ENCODE measurements around the gene SH3TC1. TPM values are rescaled to one million over a fixed set of nuclear protein-coding genes. Genes with fewer than 3 reads are reported as not detected.

Gene SH3TC1
- total and polyA plus RNA-seq, 10 of the 15 experiments (the other 5 are each of a cell fraction or from before 2014, with no cell fraction given) = 0.19 to 47.0 (median 18.4) TPM

- WGBS (ENCODE audit: insufficient coverage, insufficient replicate concordance, low lambda C conversion rate, missing lambda C conversion rate) = 86% methylated on average over 9 of the region's 9 CpGs
- ChIA-PET CTCF (interaction anchor here (2.9 to 4.6 kb wide), 2 partner anchors 18 to 63 kb away, joined by 12 to 16 read pairs; no protein-coding TSS in a partner anchor), SMC1A (ENCODE audit: uncharacterized antibody, unreplicated experiment) (no interaction called here), RAD21 (ENCODE audit: unreplicated experiment) (interaction anchor here (1.4 kb wide), 1 partner anchor 41 kb away, joined by 3 read pairs; the partner anchor contains the start of gene SH3TC1), POLR2A (no interaction called here)
- intact Hi-C loops (cut with micrococcal nuclease; ENCODE audit: unreplicated experiment) = loop anchor here (2.0 to 10.0 kb wide), 2 partner anchors 63 to 355 kb away; partner anchors contain the start of gene CPZ
- in situ Hi-C loops (cut with MboI) = loop anchor here (5.0 kb wide), 1 partner anchor 163 kb away; no protein-coding TSS in a partner anchor
- Histone ChIP-seq H3K4me2 (ENCODE audit: control insufficient read depth, insufficient read depth) (no peak overlapping the region), H3K9ac (ENCODE audit: control insufficient read depth, insufficient read depth, low read length) (no peak overlapping the region), H2AFZ (ENCODE audit: control insufficient read depth, low read depth, low read length) (no peak overlapping the region), H3K79me2 (ENCODE audit: control insufficient read depth, insufficient read depth, low read length) (no peaks in the 10 kb centered on the region), H3K4me1 (ENCODE audit: control insufficient read depth, insufficient read depth, low read length) (peaks cover 3% of the 10 kb centered on the region), H3K27me3 (replicated peaks in 1 of 2; ENCODE audit: control insufficient read depth in 2 of 2, insufficient read depth in 2 of 2, low read length in 1 of 2) (no peaks in the 10 kb centered on the region), H3K4me3 (no peak overlapping the region), H3K36me3 (ENCODE audit: control insufficient read depth in 2 of 2, insufficient read depth in 2 of 2, low read length in 1 of 2) (peaks cover 9 to 10% of the 10 kb centered on the region in 2 experiments), H3K9me3 (replicated peaks; ENCODE audit: control insufficient read depth, insufficient read depth, low read length) (no peaks in the 10 kb centered on the region), H3K27ac (ENCODE audit: control insufficient read depth, insufficient read depth) (no peak overlapping the region), H4K20me1 (ENCODE audit: control insufficient read depth, insufficient read depth) (no peaks in the 10 kb centered on the region)
- TF ChIP-seq RFX5 (IDR thresholded peaks at IDR 0.05; ENCODE audit: low read depth, low read length) (no peak), POLR2A (IDR thresholded peaks at IDR 0.05; ENCODE audit: low read depth, low read length) (0 out of 2 replicates have a peak, but pooled peaks have one; percentile 6)
- FAIRE-seq = no peak
- no TSS peak for BruUV-seq (replicated peaks)
- no peak for ATAC-seq
- no peak for DNase-seq (ENCODE audit: low read depth, low spot score)
These were observed 40.6 kb downstream of the SH3TC1 start for GRCh38 chr4:8239661-8240060.

GRCh38 chr4:8240211-8241041, 41.3 kb downstream of the SH3TC1 start:
- in situ Hi-C loops (cut with MboI) = loop anchor here (5.0 kb wide), 1 partner anchor 162 kb away; no protein-coding TSS in a partner anchor
- SMC1A ChIA-PET (ENCODE audit: uncharacterized antibody, unreplicated experiment) = no interaction called here

More at GRCh38 chr4:8240211-8241041, 41.3 kb downstream of the SH3TC1 start:
- H3K79me2 ChIP-seq (ENCODE audit: control insufficient read depth, insufficient read depth, low read length) = no peaks in the 10 kb centered on the region
- H3K27ac ChIP-seq (ENCODE audit: control insufficient read depth, insufficient read depth) = no peak overlapping the region
- BruUV-seq (replicated peaks) = no TSS peak
- DNase-seq (ENCODE audit: low read depth, low spot score) (no peak), ATAC-seq (no peak), FAIRE-seq (no peak)
- H3K4me3 ChIP-seq = no peak overlapping the region
- H3K27me3 ChIP-seq (replicated peaks in 1 of 2; ENCODE audit: control insufficient read depth in 2 of 2, insufficient read depth in 2 of 2, low read length in 1 of 2) = no peaks in the 10 kb centered on the region
- RAD21 ChIA-PET (ENCODE audit: unreplicated experiment) = interaction anchor here (1.4 kb wide), 1 partner anchor 41 kb away, joined by 3 read pairs; the partner anchor contains the start of gene SH3TC1
- no peaks in the 10 kb centered on the region for H3K9me3 ChIP-seq (replicated peaks; ENCODE audit: control insufficient read depth, insufficient read depth, low read length)
- H3K4me1 ChIP-seq (ENCODE audit: control insufficient read depth, insufficient read depth, low read length) = peaks cover 3% of the 10 kb centered on the region
- H3K9ac ChIP-seq (ENCODE audit: control insufficient read depth, insufficient read depth, low read length) = no peak overlapping the region
- intact Hi-C loops (cut with micrococcal nuclease; ENCODE audit: unreplicated experiment) = loop anchor here (10.0 kb wide), 1 partner anchor 354 kb away; the partner anchor contains the start of gene CPZ
- H3K36me3 ChIP-seq (ENCODE audit: control insufficient read depth in 2 of 2, insufficient read depth in 2 of 2, low read length in 1 of 2) = peaks cover 7 to 9% of the 10 kb centered on the region in 2 experiments; a peak in 3 of 4 replicates
- CTCF ChIA-PET = interaction anchor here (0.6 to 4.6 kb wide), 2 partner anchors 19 to 51 kb away, joined by 3 to 12 read pairs; no protein-coding TSS in a partner anchor
- POLR2A ChIA-PET = interaction anchor here (0.5 kb wide), 1 partner anchor 184 kb away, joined by 5 read pairs; no protein-coding TSS in a partner anchor
- no peaks in the 10 kb centered on the region for H4K20me1 ChIP-seq (ENCODE audit: control insufficient read depth, insufficient read depth)
- no peak overlapping the region for H2AFZ ChIP-seq (ENCODE audit: control insufficient read depth, low read depth, low read length)
- 75% methylated on average over 24 of the region's 26 CpGs for WGBS (ENCODE audit: insufficient coverage, insufficient replicate concordance, low lambda C conversion rate, missing lambda C conversion rate)
- TF ChIP-seq TAF1 (IDR thresholded peaks at IDR 0.05; ENCODE audit: borderline replicate concordance, low read depth, low read length) (no peak), GABPA (IDR thresholded peaks at IDR 0.05; ENCODE audit: low read depth) (no peak), ZBED1 (IDR thresholded peaks at IDR 0.05; ENCODE audit: borderline replicate concordance) (no peak), POLR2AphosphoS5 (IDR thresholded peaks at IDR 0.05; ENCODE audit: low read length) (no peak), IKZF2 (IDR thresholded peaks at IDR 0.05) (no peak), SUPT20H (IDR thresholded peaks at IDR 0.05; ENCODE audit: borderline replicate concordance, control insufficient read depth, low read depth, low read length) (no peak), CBX5 (IDR thresholded peaks at IDR 0.05; ENCODE audit: low read depth) (no peak), ESRRA (IDR thresholded peaks at IDR 0.05; ENCODE audit: low read length) (no peak), CHD1 (IDR thresholded peaks at IDR 0.05; ENCODE audit: low read depth, low read length) (no peak), RAD51 (IDR thresholded peaks at IDR 0.05) (no peak), MTA2 (IDR thresholded peaks at IDR 0.05; ENCODE audit: low read depth) (no peak), CBX3 (IDR thresholded peaks at IDR 0.05; ENCODE audit: borderline replicate concordance, low read depth) (no peak)
- no peak overlapping the region for H3K4me2 ChIP-seq (ENCODE audit: control insufficient read depth, insufficient read depth)

Measured in GM12878 (cell line).